GM23248 (cell line): ENCODE results near the gene RPL36A. TPM values are rescaled to one million over a fixed set of nuclear protein-coding genes. Genes with fewer than 3 reads are reported as not detected.

Source experiments
- DNase-seq: peaks from one replicate; pipeline ENCODE4 v3.0.0-alpha.2; 2015
- H2AFZ ChIP-seq: fragments of 200-600 bp; sonication (generic); 2 replicates; pipeline ENCODE4 v1.6.1; 2016; ENCODE audit warnings: antibody characterized with exemption
- H3F3A ChIP-seq: fragments of 200-600 bp; sonication (generic); 2 replicates; pipeline ENCODE4 v1.6.1; 2016; ENCODE audit warnings: mild to moderate bottlenecking, antibody characterized with exemption, mixed run types; ENCODE audit not compliant: insufficient read depth
- H3K27ac ChIP-seq: fragments of 200-600 bp; sonication (generic); 2 replicates; pipeline ENCODE4 v1.5.1; 2016; ENCODE audit warnings: mild to moderate bottlenecking
- H3K27me3 ChIP-seq: fragments of 200-600 bp; sonication (generic); replicated peaks from 2 replicates; pipeline ENCODE4 v1.6.1; 2016; ENCODE audit warnings: mild to moderate bottlenecking; ENCODE audit not compliant: insufficient read depth
- H3K36me3 ChIP-seq: fragments of 200-600 bp; sonication (generic); 2 replicates; pipeline ENCODE4 v1.6.1; 2016; ENCODE audit warnings: low read depth, mild to moderate bottlenecking
- H3K4me1 ChIP-seq: fragments of 200-600 bp; sonication (generic); 2 replicates; pipeline ENCODE4 v1.6.1; 2016; ENCODE audit warnings: mild to moderate bottlenecking; ENCODE audit not compliant: insufficient read depth
- H3K4me2 ChIP-seq: fragments of 200-600 bp; sonication (generic); one replicate; pipeline ENCODE4 v1.6.1; 2016; ENCODE audit warnings: mild to moderate bottlenecking; ENCODE audit not compliant: unreplicated experiment
- H3K4me3 ChIP-seq: fragments of 200-600 bp; sonication (generic); 2 replicates; pipeline ENCODE4 v1.5.1; 2016; ENCODE audit warnings: mild to moderate bottlenecking
- H3K79me2 ChIP-seq: fragments of 200-600 bp; sonication (generic); 2 replicates; pipeline ENCODE4 v1.6.1; 2016; ENCODE audit warnings: mild to moderate bottlenecking; ENCODE audit not compliant: insufficient read depth
- H3K9ac ChIP-seq: fragments of 200-600 bp; sonication (generic); 2 replicates; pipeline ENCODE4 v1.6.1; 2016; ENCODE audit warnings: mild to moderate bottlenecking
- H3K9me2 ChIP-seq: fragments of 200-600 bp; sonication (generic); 2 replicates; pipeline ENCODE4 v1.6.1; 2016; ENCODE audit warnings: mixed run types, mild to moderate bottlenecking, moderate library complexity; ENCODE audit not compliant: insufficient read depth
- H3K9me3 ChIP-seq: fragments of 200-600 bp; sonication (generic); one replicate; pipeline ENCODE4 v1.6.1; 2017; ENCODE audit warnings: low read depth
- H4K20me1 ChIP-seq: fragments of 200-600 bp; sonication (generic); 2 replicates; pipeline ENCODE4 v1.6.0; 2016; ENCODE audit not compliant: insufficient read depth
- EZH2 ChIP-seq: fragments of 200-600 bp; sonication (generic); IDR thresholded peaks from 2 replicates; pipeline ENCODE4 v1.6.1; 2018; ENCODE audit warnings: antibody characterized with exemption, mild to moderate bottlenecking; ENCODE audit not compliant: insufficient read depth, poor library complexity, severe bottlenecking
- EZH2phosphoT487 ChIP-seq: fragments of 200-600 bp; sonication (generic); IDR thresholded peaks from 2 replicates; pipeline ENCODE4 v1.6.1; 2018; ENCODE audit warnings: antibody characterized with exemption, moderate library complexity, mild to moderate bottlenecking, low read depth; ENCODE audit not compliant: insufficient read depth
- WGBS, 2 experiments: methylation state at CpG; one replicate each; pipeline ENCODE4 v1.1.6; 2015 to 2017; ENCODE audit warnings: low lambda C conversion rate in 2 of 2, low coverage in 1 of 2; ENCODE audit errors: missing lambda C conversion rate in 2 of 2; 5-methylcytosine and 5-hydroxymethylcytosine counted together
- in situ Hi-C: fragments of 300-500 bp; cut with MboI; formaldehyde crosslinking; loops from 2 replicates; pipeline ENCODE4 v1.15.0; 2020
- polyA plus RNA-seq: library from polyadenylated mRNA; unstranded; fragments of >200 nt; fragmentation: Nextera tagmentation; extraction: Ambion mirVana; gene quantifications from 2 replicates; pipeline ENCODE4 v1.2.1, GENCODE V29; 2016
- total RNA-seq: library from RNA; depleted of rRNA; stranded (reverse); fragments of >200 nt; shearing (Covaris generic); gene quantifications from 2 replicates; pipeline ENCODE4 v1.2.3, GENCODE V29; 2014

The RPL36A gene
- total and polyA plus RNA-seq, 2 experiments from 2014 or later: 240 to 331 TPM

GRCh38 chrX:101383679-101384205 lies 7.1 kb upstream of the RPL36A start:
- H3K4me2 ChIP-seq: no peak overlapping the region
- TF ChIP-seq EZH2: no peak
- no peak for TF ChIP-seq EZH2phosphoT487
- no peaks in the 10 kb centered on the region for H3K9me2 ChIP-seq
- H2AFZ ChIP-seq: no peak overlapping the region
- H3K27me3 ChIP-seq: no peaks in the 10 kb centered on the region
- H3K4me1 ChIP-seq: no peaks in the 10 kb centered on the region
- no peaks in the 10 kb centered on the region for H3F3A ChIP-seq
- H3K27ac ChIP-seq: no peak overlapping the region
- no peaks in the 10 kb centered on the region for H4K20me1 ChIP-seq
- in situ Hi-C loops: no loop called here
- no peaks in the 10 kb centered on the region for H3K79me2 ChIP-seq
- DNase-seq: no peak
- no peaks in the 10 kb centered on the region for H3K9me3 ChIP-seq
- no peaks in the 10 kb centered on the region for H3K36me3 ChIP-seq
- no peak overlapping the region for H3K9ac ChIP-seq
- no peak overlapping the region for H3K4me3 ChIP-seq
- WGBS, 2 experiments: 50 to 63% methylated on average over 4 of the region's 4 CpGs

GRCh38 chrX:101385026-101385684 lies 5.7 kb upstream of the RPL36A start:
- H3K27me3 ChIP-seq: no peaks in the 10 kb centered on the region
- in situ Hi-C loops: no loop called here
- no peaks in the 10 kb centered on the region for H4K20me1 ChIP-seq
- H3K4me1 ChIP-seq: no peaks in the 10 kb centered on the region
- no peak overlapping the region for H3K4me2 ChIP-seq
- no peaks in the 10 kb centered on the region for H3K36me3 ChIP-seq
- no peaks in the 10 kb centered on the region for H3F3A ChIP-seq
- 51 to 77% methylated on average over 6 of the region's 7 CpGs for WGBS, 2 experiments
- no peaks in the 10 kb centered on the region for H3K79me2 ChIP-seq
- no peak overlapping the region for H3K4me3 ChIP-seq
- no peak overlapping the region for H3K9ac ChIP-seq
- H2AFZ ChIP-seq: no peak overlapping the region
- no peak for DNase-seq
- no peaks in the 10 kb centered on the region for H3K9me2 ChIP-seq
- no peaks in the 10 kb centered on the region for H3K9me3 ChIP-seq
- H3K27ac ChIP-seq: no peak overlapping the region
- TF ChIP-seq EZH2phosphoT487 (no peak), EZH2 (no peak)

- no peak for DNase-seq
- in situ Hi-C loops: no loop called here
Observed at GRCh38 chrX:101385795-101386541, 4.8 kb upstream of the RPL36A start, which contains the start of gene BTK. BTK (minus strand) TSS chrX:101386191; CDS start chrX:101375284, 10,907 bp downstream.

GRCh38 chrX:101386542-101386885 lies 4.3 kb upstream of the RPL36A start:
- Histone ChIP-seq H3K4me3 (no peak overlapping the region), H3K9ac (no peak overlapping the region), H3F3A (0 out of 2 replicates have a peak, but pooled peaks cover 5% of the 10 kb centered on the region), H3K9me2 (no peaks in the 10 kb centered on the region), H2AFZ (no peak overlapping the region), H3K79me2 (peaks cover 6% of the 10 kb centered on the region), H3K4me1 (no peaks in the 10 kb centered on the region), H3K27ac (no peak overlapping the region), H3K4me2 (no peak overlapping the region), H3K9me3 (no peaks in the 10 kb centered on the region), H3K36me3 (no peaks in the 10 kb centered on the region), H4K20me1 (no peaks in the 10 kb centered on the region), H3K27me3 (no peaks in the 10 kb centered on the region)
- TF ChIP-seq EZH2 (no peak), EZH2phosphoT487 (no peak)
- WGBS, 2 experiments: 59 to 65% methylated on average over 6 of the region's 6 CpGs
- in situ Hi-C loops: no loop called here
- no peak for DNase-seq

More at GRCh38 chrX:101385795-101386541, 4.8 kb upstream of the RPL36A start, which contains the start of gene BTK:
- Histone ChIP-seq H2AFZ (no peak within 1 kb of the TSS), H3K36me3 (no peaks in the 10 kb centered on the region), H3K79me2 (peaks cover under 1% of the 10 kb centered on the region), H3K9ac (no peak within 1 kb of the TSS), H3F3A (no peaks in the 10 kb centered on the region), H4K20me1 (no peaks in the 10 kb centered on the region), H3K4me3 (no peak within 1 kb of the TSS), H3K27ac (no peak within 1 kb of the TSS), H3K27me3 (no peaks in the 10 kb centered on the region), H3K4me2 (no peak within 1 kb of the TSS), H3K9me2 (no peaks in the 10 kb centered on the region), H3K9me3 (no peaks in the 10 kb centered on the region), H3K4me1 (no peaks in the 10 kb centered on the region)
- 57 to 58% methylated on average over 7 to 9 of the region's 9 CpGs for WGBS, 2 experiments
- no peak for TF ChIP-seq EZH2
- no peak for TF ChIP-seq EZH2phosphoT487
